ENCODE results near the gene ERP27.

- TF ChIP-seq CTCF (optimal IDR thresholded peaks at IDR 0.05 in 1 of 3, IDR thresholded peaks at IDR 0.05 in 1 of 3, conservative IDR thresholded peaks at IDR 0.05 in 1 of 3; ENCODE audit: extremely low read depth in 1 of 3, insufficient read depth in 2 of 3, low read length in 3 of 3) (no peak), EZH2 (IDR thresholded peaks at IDR 0.05; ENCODE audit: low read length) (no peak)
Observed at GRCh38 chr12:14923944-14924343, 14.4 kb downstream of the ERP27 start.

Measured in keratinocyte (primary cell).